OCI-LY1 (cell line): Measurements from ENCODE around the gene TTLL11.

ENCODE experiments used
- CTCF ChIP-seq: fragments of 200-600 bp; sonication (generic), shearing (Covaris generic); IDR thresholded peaks from 2 replicates; pipeline ENCODE4 v1.5.1; 2017; ENCODE audit warnings: mild to moderate bottlenecking, antibody characterized with exemption, low read length, moderate library complexity, mixed read lengths
- EZH2 ChIP-seq: fragments of 200-600 bp; sonication (generic), shearing (Covaris generic); IDR thresholded peaks from 2 replicates; pipeline ENCODE4 v1.8.0; 2017; ENCODE audit warnings: borderline replicate concordance, mixed run types, mild to moderate bottlenecking, antibody characterized with exemption, low read length, moderate library complexity, mixed read lengths

- TF ChIP-seq CTCF (no peak), EZH2 (no peak)
These were observed 126.4 kb downstream of the TTLL11 start for GRCh38 chr9:121966706-121967105.
